K562 (cell line): Measurements from ENCODE around the gene TULP4. TPM values are rescaled to one million over a fixed set of nuclear protein-coding genes. Genes with fewer than 3 reads are reported as not detected.
A peak's percentile ranks its signal among the peaks of the same experiment; 100 is the strongest.

ENCODE experiments used
- ATAC-seq: fragments of 200-7000 bp; cut with Tn5 transposase; 3 replicates; pipeline ENCODE4 v1.9.1; 2020; ENCODE audit warnings: moderate library complexity
- BruUV-seq: library from RNA; stranded (reverse); fragments of 400-500 nt; replicated peaks from 2 replicates; lab custom pipeline; 2021; lab: Mats Ljungman, UMichigan
- CTCF ChIA-PET: fragments of 300-600 bp; formaldehyde crosslinking; extraction: SDS; loops from one replicate; lab custom pipeline; 2021; ENCODE audit warnings: low intra/inter-chr PET ratio; lab: Yijun Ruan, JAX
- POLR2A ChIA-PET: fragments of 300-600, 350-650 bp; sonication (Branson Sonifier 250); formaldehyde crosslinking; extraction: SDS; loops from one replicate; lab custom pipeline; 2021; ENCODE audit warnings: antibody characterized with exemption, inconsistent platforms; lab: Yijun Ruan, JAX
- DNase-seq, 4 experiments: peaks; one replicate each; pipeline versions ENCODE4 v3.0.0 to v3.0.0-alpha.2; 2011 to 2018; ENCODE audit warnings: low spot score in 3 of 4, mixed read lengths in 3 of 4; ENCODE audit errors: extremely low read depth in 1 of 4
- FAIRE-seq: peaks from 2 replicates; lab custom pipeline; 2011; peaks lifted over from hg19 to GRCh38; lab: Jason Lieb, UNC
- H2AFZ ChIP-seq: 2 replicates; pipeline ENCODE4 v1.6.0; 2011; ENCODE audit warnings: low read depth, low read length, control low read depth, inconsistent platforms
- H3K27ac ChIP-seq: fragments of 200-600 bp; 3 replicates; pipeline ENCODE4 v1.8.0; 2011; ENCODE audit warnings: low read depth, mild to moderate bottlenecking, control low read depth, inconsistent platforms, low read length, moderate library complexity, mixed read lengths; ENCODE audit errors: extremely low read depth
- H3K27me3 ChIP-seq, 2 experiments: fragments of 300-600 bp in 1 of 2; 2 replicates in 1 of 2; 3 replicates in 1 of 2; pipeline versions ENCODE4 v1.6.0 to v1.8.0; 2011; ENCODE audit warnings: inconsistent platforms in 2 of 2, low read length in 2 of 2, mild to moderate bottlenecking in 1 of 2, mixed read lengths in 1 of 2, moderate library complexity in 1 of 2; ENCODE audit not compliant: control insufficient read depth in 2 of 2, insufficient read depth in 2 of 2
- H3K36me3 ChIP-seq: fragments of 300-600 bp; 3 replicates; pipeline ENCODE4 v1.8.0; 2011; ENCODE audit warnings: mild to moderate bottlenecking, low read length, inconsistent platforms; ENCODE audit not compliant: control insufficient read depth, insufficient read depth
- H3K4me1 ChIP-seq, 2 experiments: fragments of 200-600 bp in 1 of 2; replicated peaks in 1 of 2; 2 replicates in 1 of 2; 3 replicates in 1 of 2; pipeline versions ENCODE4 v1.5.1 to v1.8.0; 2011; ENCODE audit warnings: inconsistent platforms in 2 of 2, low read length in 2 of 2, mild to moderate bottlenecking in 1 of 2, mixed read lengths in 1 of 2, moderate library complexity in 1 of 2; ENCODE audit not compliant: control insufficient read depth in 2 of 2, insufficient read depth in 2 of 2
- H3K4me2 ChIP-seq: 2 replicates; pipeline ENCODE4 v1.6.1; 2011; ENCODE audit warnings: low read length, control low read depth, inconsistent platforms, mixed read lengths; ENCODE audit not compliant: insufficient read depth
- H3K4me3 ChIP-seq: fragments of 200-600 bp; sonication (generic), shearing (Covaris generic); 2 replicates; pipeline ENCODE4 v1.5.1; 2016; ENCODE audit warnings: control low read depth, inconsistent platforms
- H3K79me2 ChIP-seq: fragments of 200-600 bp; 3 replicates; pipeline ENCODE4 v1.8.0; 2011; ENCODE audit warnings: low read length, inconsistent platforms; ENCODE audit not compliant: control insufficient read depth, insufficient read depth
- H3K9ac ChIP-seq, 2 experiments: 2 replicates each; pipeline versions ENCODE4 v1.6.0 to v1.6.1; 2011; ENCODE audit warnings: low read depth in 2 of 2, low read length in 2 of 2, control low read depth in 1 of 2, inconsistent platforms in 1 of 2, mild to moderate bottlenecking in 1 of 2, mixed read lengths in 1 of 2; ENCODE audit not compliant: insufficient read depth in 1 of 2
- H3K9me1 ChIP-seq: one replicate; pipeline ENCODE4 v1.6.0; 2011; ENCODE audit warnings: inconsistent platforms, mild to moderate bottlenecking, low read length, moderate library complexity; ENCODE audit not compliant: control insufficient read depth, insufficient read depth
- H3K9me3 ChIP-seq: replicated peaks from 2 replicates; pipeline ENCODE4 v1.5.1; 2011; ENCODE audit warnings: low read depth, low read length, inconsistent platforms; ENCODE audit not compliant: control insufficient read depth, insufficient read depth
- H4K20me1 ChIP-seq: replicated peaks from 2 replicates; pipeline ENCODE4 v1.6.1; 2011; ENCODE audit warnings: low read length, inconsistent platforms, mixed read lengths; ENCODE audit not compliant: control insufficient read depth, insufficient read depth
- ATF3 ChIP-seq, 2 experiments: fragments of 450-650 bp in 1 of 2; sonication (generic) in 1 of 2; formaldehyde crosslinking in 1 of 2; IDR thresholded peaks in 1 of 2; conservative IDR thresholded peaks in 1 of 2; 2 replicates each; pipeline versions ENCODE4 v1.6.1 to v1.8.1; 2016 to 2023; ENCODE audit warnings: mild to moderate bottlenecking in 2 of 2, moderate library complexity in 2 of 2, inconsistent platforms in 1 of 2, missing genetic modification reagents in 1 of 2
- CEBPB ChIP-seq: fragments of 450-650 bp; IDR thresholded peaks from 2 replicates; pipeline ENCODE4 v1.6.1; 2016; ENCODE audit warnings: missing genetic modification characterization, missing compliant biosample characterization
- CEBPG ChIP-seq, 3 experiments: fragments of 200-800 bp in 1 of 3; sonication (Bioruptor generic) in 1 of 3; sonication (generic) in 1 of 3; formaldehyde crosslinking in 1 of 3; IDR thresholded peaks in 2 of 3; conservative IDR thresholded peaks in 1 of 3; 2 replicates each; pipeline versions ENCODE4 v1.6.1 to v1.8.0; 2016 to 2022; ENCODE audit warnings: missing compliant biosample characterization in 2 of 3, missing genetic modification characterization in 2 of 3, mild to moderate bottlenecking in 1 of 3, missing genetic modification reagents in 1 of 3
- MTA1 ChIP-seq: fragments of 450-650 bp; IDR thresholded peaks from 2 replicates; pipeline ENCODE4 v1.6.1; 2017; ENCODE audit warnings: borderline replicate concordance
- PATZ1 ChIP-seq: fragments of 250-450 bp; sonication (Bioruptor Pico); IDR thresholded peaks from 2 replicates; pipeline ENCODE4 v1.5.0; 2020; ENCODE audit warnings: mild to moderate bottlenecking, borderline replicate concordance
- PYGO2 ChIP-seq: fragments of 450-650 bp; IDR thresholded peaks from 2 replicates; pipeline ENCODE4 v1.6.1; 2016; ENCODE audit warnings: mild to moderate bottlenecking, missing genetic modification characterization, moderate library complexity, missing compliant biosample characterization
- USF2 ChIP-seq: sonication (generic); formaldehyde crosslinking; IDR thresholded peaks from 2 replicates; pipeline ENCODE4 v1.5.0; 2020; ENCODE audit warnings: missing genetic modification reagents
- WGBS: fragments of 100-300 bp; shearing (Covaris generic); methylation state at CpG from one replicate; pipeline ENCODE4 v1.1.6; 2016; ENCODE audit warnings: low coverage, mixed read lengths; ENCODE audit not compliant: insufficient coverage; ENCODE audit errors: missing lambda C conversion rate; 5-methylcytosine and 5-hydroxymethylcytosine counted together
- in situ Hi-C: fragments of 300-500 bp; cut with MboI; formaldehyde crosslinking; loops from 4 replicates; pipeline ENCODE4 v1.15.0; 2018; ENCODE audit warnings: inconsistent platforms, mixed read lengths
- intact Hi-C: fragments of 100-400 bp; cut with micrococcal nuclease; formaldehyde crosslinking; loops from 2 replicates; pipeline ENCODE4 v1.14.2; 2022
- polyA plus RNA-seq, 8 experiments: library from polyadenylated mRNA; depleted of rRNA in 4 of 8; stranded (reverse) in 5 of 8; unstranded in 3 of 8; fragments of >200 nt; fragmentation: Nextera tagmentation in 2 of 8; fragmentation: Illumina TruSeq in 1 of 8; extraction: Ambion mirVana in 2 of 8; extraction: Trizol in 1 of 8; gene quantifications; 2 replicates each; pipeline versions ENCODE4 v1.2.1 to v1.2.3, GENCODE V29; 2011 to 2014; ENCODE audit warnings: inconsistent platforms in 1 of 8, missing spikeins in 1 of 8
- total RNA-seq, 7 experiments: library from RNA; depleted of rRNA in 6 of 7; stranded (reverse); fragments of >200 nt in 6 of 7; fragmentation: Illumina TruSeq in 2 of 7; extraction: Trizol in 2 of 7; gene quantifications; 2 replicates each; pipeline versions ENCODE4 v1.2.1 to v1.2.3, GENCODE V29; 2011 to 2021; ENCODE audit warnings: low replicate concordance in 1 of 7

TULP4 gene
- total and polyA plus RNA-seq, 9 of the 15 experiments (the other 6 are each of a cell fraction or from before 2014, with no cell fraction given), result 1.2 to 50.4 (median 11.0) TPM

GRCh38 chr6:158389193-158389919 lies 77.1 kb downstream of the TULP4 start:
- POLR2A ChIA-PET, result no interaction called here
- H3K4me3 ChIP-seq, result no peak overlapping the region
- no peaks in the 10 kb centered on the region for H3K36me3 ChIP-seq
- no peaks in the 10 kb centered on the region for H4K20me1 ChIP-seq
- 76% methylated on average over 3 of the region's 3 CpGs for WGBS
- no TSS peak for BruUV-seq
- H3K9me1 ChIP-seq, result no peaks in the 10 kb centered on the region
- no peaks in the 10 kb centered on the region for H3K79me2 ChIP-seq
- no peak overlapping the region for H3K4me2 ChIP-seq
- no peak overlapping the region for H3K27ac ChIP-seq
- ATAC-seq (no peak; the same call in 2 of the 3 replicates), DNase-seq (no peak)
- no peak for TF ChIP-seq PYGO2 (tag)
- no peak for TF ChIP-seq MTA1
- peak; percentile 55 for TF ChIP-seq CEBPG (CRISPR knock-in tag; IDR thresholded peaks at IDR 0.05)
- TF ChIP-seq CEBPG (tag; conservative IDR thresholded peaks at IDR 0.05 in 1 of 2, IDR thresholded peaks at IDR 0.05 in 1 of 2), result peak; percentile 35 to 85; a peak in 2 of 4 replicates
- TF ChIP-seq CEBPB, result peak; percentile 50; the same call in 1 of the 2 replicates
- no peak for TF ChIP-seq USF2 (CRISPR knock-in tag)
- peak; percentile 79 for TF ChIP-seq ATF3 (IDR thresholded peaks at IDR 0.05)
- TF ChIP-seq ATF3 (CRISPR knock-in tag; conservative IDR thresholded peaks at IDR 0.05), result no peak
- TF ChIP-seq PATZ1 (CRISPR knock-in tag), result no peak
- TF ChIP-seq, all 486 proteins: peak for 3
- in situ Hi-C loops, result no loop called here
- H3K9ac ChIP-seq, result no peak overlapping the region
- intact Hi-C loops, result no loop called here
- H3K4me1 ChIP-seq, result no peaks in the 10 kb centered on the region
- H2AFZ ChIP-seq, result no peak overlapping the region
- H3K9me3 ChIP-seq, result no peaks in the 10 kb centered on the region; the same call in 1 of the 2 replicates
- FAIRE-seq, result no peak
- CTCF ChIA-PET, result no interaction called here
- no peaks in the 10 kb centered on the region for H3K27me3 ChIP-seq
